Measurements from ENCODE around the gene MXRA7.
"Not testable (repeated sequence)": the region's sequence is repeated elsewhere in the genome, so short reads cannot be mapped to it uniquely, and the experiment has no call there.

The MXRA7 gene

GRCh38 chr17:76710863-76711611, at the start of gene MXRA7:
MXRA7 (minus strand) TSS chr17:76710965; CDS start chr17:76710946, 19 bp downstream.
- peak; percentile 37 for DNase-seq

- no peak for DNase-seq
Observed at GRCh38 chr17:76758570-76758969, 47.8 kb upstream of the MXRA7 start.

- no peak for DNase-seq
Observed at GRCh38 chr17:76757256-76757655, 46.5 kb upstream of the MXRA7 start.

- no peak for DNase-seq
Observed at GRCh38 chr17:76755285-76755684, 44.5 kb upstream of the MXRA7 start.

GRCh38 chr17:76753061-76753961, 42.5 kb upstream of the MXRA7 start:
- DNase-seq: no peak

GRCh38 chr17:76752006-76752405, 41.2 kb upstream of the MXRA7 start:
- DNase-seq: no peak

- no peak for DNase-seq
Observed at GRCh38 chr17:76751416-76751993, 40.7 kb upstream of the MXRA7 start.

GRCh38 chr17:76748657-76749056, 37.9 kb upstream of the MXRA7 start:
- no peak for DNase-seq

- no peak for DNase-seq
Observed at GRCh38 chr17:76747716-76748363, 37.1 kb upstream of the MXRA7 start.

- DNase-seq: not testable (repeated sequence)
Observed at GRCh38 chr17:76745785-76746184, 35.0 kb upstream of the MXRA7 start.

- no peak for DNase-seq
Observed at GRCh38 chr17:76744747-76745146, 34.0 kb upstream of the MXRA7 start.

GRCh38 chr17:76742958-76743357, 32.2 kb upstream of the MXRA7 start:
- no peak for DNase-seq

GRCh38 chr17:76740329-76741118, 29.8 kb upstream of the MXRA7 start:
- DNase-seq: no peak

- DNase-seq: not testable (repeated sequence)
Observed at GRCh38 chr17:76739568-76740115, 28.9 kb upstream of the MXRA7 start.

- DNase-seq: no peak
Observed at GRCh38 chr17:76738468-76738850, 27.7 kb upstream of the MXRA7 start.

GRCh38 chr17:76737676-76738467, 27.1 kb upstream of the MXRA7 start, which contains the start of gene MFSD11:
MFSD11 (plus strand) TSS chr17:76738119; CDS start chr17:76738353, 234 bp downstream.
- DNase-seq: peak; percentile 94

- DNase-seq: peak; percentile 99
Observed at GRCh38 chr17:76737082-76737675, 26.4 kb upstream of the MXRA7 start, which contains the start of gene SRSF2. SRSF2 (minus strand) TSS chr17:76737331; CDS start chr17:76737160, 171 bp downstream.

- DNase-seq: peak; percentile 75
Observed at GRCh38 chr17:76736349-76737081, 25.8 kb upstream of the MXRA7 start.

GRCh38 chr17:76735586-76736348, 25.0 kb upstream of the MXRA7 start:
- DNase-seq: no peak

Measured in COR-L47 (cell line).